Effector memory CD4-positive, alpha-beta T cell (primary cell): Measurements from ENCODE around the gene ZKSCAN8.

Source experiments
- DNase-seq, 3 donors: peaks; one replicate each; pipeline ENCODE4 v3.0.0-alpha.2; 2020
- H3K27ac ChIP-seq: 2 replicates; pipeline ENCODE4 v1.7.0; 2013; ENCODE audit warnings: mild to moderate bottlenecking, low read length, moderate library complexity; ENCODE audit not compliant: insufficient read depth, poor library complexity, severe bottlenecking
- H3K27me3 ChIP-seq: replicated peaks from 2 replicates; pipeline ENCODE4 v1.7.0; 2013; ENCODE audit warnings: mild to moderate bottlenecking, low read length; ENCODE audit not compliant: insufficient read depth, control insufficient read depth, poor library complexity, severe bottlenecking
- H3K36me3 ChIP-seq: 2 replicates; pipeline ENCODE4 v1.7.0; 2013; ENCODE audit warnings: mild to moderate bottlenecking, low read length, moderate library complexity; ENCODE audit not compliant: control insufficient read depth, insufficient read depth
- H3K4me1 ChIP-seq: 2 replicates; pipeline ENCODE4 v1.7.0; 2013; ENCODE audit warnings: low read length, mild to moderate bottlenecking; ENCODE audit not compliant: control insufficient read depth, insufficient read depth, poor library complexity, severe bottlenecking
- H3K4me3 ChIP-seq: 2 replicates; pipeline ENCODE4 v1.7.0; 2013; ENCODE audit warnings: low read length, low read depth, mild to moderate bottlenecking; ENCODE audit not compliant: insufficient read depth, poor library complexity, severe bottlenecking
- H3K9me3 ChIP-seq: 2 replicates; pipeline ENCODE4 v1.7.0; 2013; ENCODE audit warnings: mild to moderate bottlenecking, low read length, moderate library complexity; ENCODE audit not compliant: control insufficient read depth

ZKSCAN8 gene

GRCh38 chr6:28200020-28200419, 58.3 kb downstream of the ZKSCAN8 start:
- H3K9me3 ChIP-seq: no peaks in the 10 kb centered on the region
- H3K4me3 ChIP-seq: no peak overlapping the region
- no peak overlapping the region for H3K27ac ChIP-seq
- no peak for DNase-seq
- no peaks in the 10 kb centered on the region for H3K27me3 ChIP-seq
- H3K4me1 ChIP-seq: no peaks in the 10 kb centered on the region
- no peaks in the 10 kb centered on the region for H3K36me3 ChIP-seq

DNA sequence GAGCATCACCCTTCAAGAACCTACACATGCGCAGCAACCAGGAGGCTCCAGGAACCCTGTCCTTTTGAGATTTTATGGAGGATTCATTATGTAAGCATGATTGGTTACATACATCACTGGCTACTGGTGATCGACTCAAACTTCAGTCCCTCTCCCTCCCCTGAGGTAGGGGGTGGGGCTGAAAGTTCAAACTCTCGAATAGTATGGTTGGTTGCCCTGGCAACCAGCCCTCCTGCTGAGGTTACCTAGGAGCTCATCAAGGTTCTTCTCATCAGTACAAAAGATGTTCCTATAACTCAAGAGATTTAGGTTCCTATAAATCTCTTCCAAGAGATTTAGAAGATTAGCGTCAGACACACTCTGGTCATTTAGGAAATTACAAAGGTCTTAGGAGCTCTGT, 61.5 kb downstream of the ZKSCAN8 start:
- peaks cover 18% of the 10 kb centered on the region for H3K27me3 ChIP-seq

GRCh38 chr6:28205879-28206278, 64.2 kb downstream of the ZKSCAN8 start:
- Histone ChIP-seq H3K36me3 (no peaks in the 10 kb centered on the region), H3K27ac (no peak overlapping the region), H3K9me3 (no peaks in the 10 kb centered on the region), H3K4me1 (peaks cover 8% of the 10 kb centered on the region), H3K27me3 (peaks cover 45% of the 10 kb centered on the region), H3K4me3 (no peak overlapping the region)
- DNase-seq: no peak

More for the DNA sequence above, 61.5 kb downstream of the ZKSCAN8 start:
- DNase-seq: no peak
- Histone ChIP-seq H3K27ac (no peak overlapping the region), H3K36me3 (no peaks in the 10 kb centered on the region), H3K4me3 (no peak overlapping the region), H3K9me3 (no peaks in the 10 kb centered on the region), H3K4me1 (peaks cover 8% of the 10 kb centered on the region)

- H3K9me3 ChIP-seq: no peaks in the 10 kb centered on the region
- H3K27me3 ChIP-seq: peaks cover 51% of the 10 kb centered on the region
- H3K27ac ChIP-seq: no peak overlapping the region
- no peak for DNase-seq
- peaks cover 8% of the 10 kb centered on the region for H3K4me1 ChIP-seq
- H3K4me3 ChIP-seq: no peak overlapping the region
- no peaks in the 10 kb centered on the region for H3K36me3 ChIP-seq
Observed at GRCh38 chr6:28206527-28206926, 64.8 kb downstream of the ZKSCAN8 start.

DNA sequence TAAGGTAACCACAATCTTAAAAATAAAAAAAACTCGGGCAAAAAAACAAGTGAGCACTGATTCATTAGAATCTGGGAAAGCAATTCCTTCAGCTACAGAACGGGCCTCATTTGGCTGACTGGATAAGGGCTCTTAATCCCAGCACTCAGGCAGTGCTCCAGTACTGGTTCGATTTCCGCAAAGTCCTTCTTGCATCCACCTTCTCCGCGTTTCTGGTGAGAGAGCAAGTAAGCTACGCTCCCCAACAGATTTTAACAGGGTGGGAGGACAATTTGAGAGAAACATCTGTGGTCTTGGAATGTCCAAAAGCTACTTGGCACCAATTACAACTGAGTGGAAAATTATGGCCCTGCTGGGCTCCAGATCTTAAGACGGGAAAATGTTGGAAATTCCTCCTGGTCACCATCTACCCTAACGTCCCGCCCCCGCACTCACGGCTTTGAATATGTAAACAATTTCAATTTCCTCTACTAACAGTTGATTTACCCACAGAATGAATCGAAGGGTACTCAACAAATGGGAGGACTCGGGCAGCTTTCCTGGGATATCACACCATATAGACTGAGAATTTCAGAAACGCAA, 65.3 kb downstream of the ZKSCAN8 start:
- Histone ChIP-seq H3K27ac (no peak overlapping the region), H3K27me3 (peaks cover 56% of the 10 kb centered on the region), H3K4me3 (no peak overlapping the region), H3K4me1 (peaks cover 8% of the 10 kb centered on the region), H3K36me3 (no peaks in the 10 kb centered on the region), H3K9me3 (no peaks in the 10 kb centered on the region)
- no peak for DNase-seq

DNA sequence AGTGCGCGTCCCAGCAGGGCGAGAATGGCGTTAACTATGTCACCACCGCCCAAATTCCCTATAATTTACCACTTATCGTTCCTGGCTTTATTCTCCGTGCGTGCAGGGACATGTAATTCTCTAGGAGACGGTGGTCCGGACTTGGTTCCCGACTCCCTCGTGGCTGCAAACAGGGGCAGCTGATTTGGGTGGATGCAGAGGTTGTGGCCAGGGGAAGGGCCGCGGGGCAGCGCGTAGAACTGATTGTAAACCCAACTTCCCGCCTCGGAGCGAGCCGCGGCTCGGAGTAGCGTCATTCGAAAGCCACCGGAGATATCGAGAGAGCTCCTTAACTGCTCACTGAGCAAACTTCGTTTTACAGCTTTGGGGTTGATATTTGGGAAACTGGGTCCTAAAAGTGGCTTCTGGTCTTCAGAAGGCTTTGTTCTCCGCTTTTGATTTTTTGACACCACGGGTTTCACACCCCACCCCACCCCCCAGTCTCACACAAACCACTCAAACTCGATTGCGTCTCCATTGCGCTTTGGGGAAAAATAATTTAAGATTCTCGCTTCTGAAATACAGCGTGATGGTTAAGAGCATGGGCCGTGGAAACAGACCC, 65.9 kb downstream of the ZKSCAN8 start:
- peaks cover 13% of the 10 kb centered on the region for H3K4me1 ChIP-seq
- no peak overlapping the region for H3K4me3 ChIP-seq
- H3K9me3 ChIP-seq: no peaks in the 10 kb centered on the region
- no peak overlapping the region for H3K27ac ChIP-seq
- DNase-seq: no peak
- H3K36me3 ChIP-seq: no peaks in the 10 kb centered on the region
- H3K27me3 ChIP-seq: peaks cover 62% of the 10 kb centered on the region

GRCh38 chr6:28208111-28208659, 66.5 kb downstream of the ZKSCAN8 start:
- Histone ChIP-seq H3K4me1 (peaks cover 14% of the 10 kb centered on the region), H3K4me3 (no peak overlapping the region), H3K27ac (no peak overlapping the region), H3K9me3 (no peaks in the 10 kb centered on the region), H3K27me3 (peaks cover 66% of the 10 kb centered on the region), H3K36me3 (no peaks in the 10 kb centered on the region)
- DNase-seq: no peak
